SK-N-SH treated with all-trans-retinoic acid at 6 μM for 48 hours (cell line): ENCODE results near the gene GSTM4.

Experiments used
- OSR1 ChIP-seq: fragments of 250-450 bp; sonication (Bioruptor Pico); IDR thresholded peaks from 2 replicates; pipeline ENCODE4 v1.8.0; 2022; ENCODE audit warnings: moderate library complexity, mild to moderate bottlenecking, inconsistent platforms
- PATZ1 ChIP-seq: fragments of 250-450 bp; sonication (Bioruptor Pico); IDR thresholded peaks from 2 replicates; pipeline ENCODE4 v1.8.0; 2020; ENCODE audit warnings: mild to moderate bottlenecking, moderate library complexity, borderline replicate concordance
- RARB ChIP-seq: fragments of 250-450 bp; sonication (Bioruptor Pico); IDR thresholded peaks from 2 replicates; pipeline ENCODE4 v1.8.0; 2021; ENCODE audit warnings: mild to moderate bottlenecking, moderate library complexity
- TCF4 ChIP-seq: fragments of 250-450 bp; sonication (Bioruptor Pico); IDR thresholded peaks from 2 replicates; pipeline ENCODE4 v1.8.0; 2021; ENCODE audit warnings: mild to moderate bottlenecking, moderate library complexity, borderline replicate concordance
- ZFP3 ChIP-seq: fragments of 250-450 bp; sonication (Bioruptor Pico); IDR thresholded peaks from 2 replicates; pipeline ENCODE4 v1.5.0; 2020; ENCODE audit warnings: mild to moderate bottlenecking, moderate library complexity
- ZFP30 ChIP-seq: fragments of 450-650 bp; formaldehyde crosslinking; IDR thresholded peaks from 2 replicates; pipeline ENCODE4 v1.5.0; 2022; ENCODE audit warnings: mild to moderate bottlenecking, moderate library complexity
- ZNF565 ChIP-seq: fragments of 450-650 bp; formaldehyde crosslinking; conservative IDR thresholded peaks from 2 replicates; pipeline ENCODE4 v1.5.0; 2020; ENCODE audit warnings: low read depth, mild to moderate bottlenecking, moderate library complexity

- TF ChIP-seq PATZ1 (no peak), TCF4 (CRISPR knock-in tag) (no peak), RARB (CRISPR knock-in tag) (no peak), ZFP30 (no peak), ZFP3 (CRISPR knock-in tag) (no peak), OSR1 (CRISPR knock-in tag) (no peak), ZNF565 (CRISPR knock-in tag) (no peak)
Observed at GRCh38 chr1:109627692-109628399, 28.1 kb upstream of the GSTM4 start.
